GM21423 (cell line): Measurements from ENCODE around the gene LPP.

Experiments used
- ATAC-seq: cut with Tn5 transposase; IDR thresholded peaks from one replicate; pipeline ENCODE4 v1.9.1; 2021; ENCODE audit warnings: mild to moderate bottlenecking, moderate library complexity; ENCODE audit not compliant: unreplicated experiment

Gene LPP

DNA sequence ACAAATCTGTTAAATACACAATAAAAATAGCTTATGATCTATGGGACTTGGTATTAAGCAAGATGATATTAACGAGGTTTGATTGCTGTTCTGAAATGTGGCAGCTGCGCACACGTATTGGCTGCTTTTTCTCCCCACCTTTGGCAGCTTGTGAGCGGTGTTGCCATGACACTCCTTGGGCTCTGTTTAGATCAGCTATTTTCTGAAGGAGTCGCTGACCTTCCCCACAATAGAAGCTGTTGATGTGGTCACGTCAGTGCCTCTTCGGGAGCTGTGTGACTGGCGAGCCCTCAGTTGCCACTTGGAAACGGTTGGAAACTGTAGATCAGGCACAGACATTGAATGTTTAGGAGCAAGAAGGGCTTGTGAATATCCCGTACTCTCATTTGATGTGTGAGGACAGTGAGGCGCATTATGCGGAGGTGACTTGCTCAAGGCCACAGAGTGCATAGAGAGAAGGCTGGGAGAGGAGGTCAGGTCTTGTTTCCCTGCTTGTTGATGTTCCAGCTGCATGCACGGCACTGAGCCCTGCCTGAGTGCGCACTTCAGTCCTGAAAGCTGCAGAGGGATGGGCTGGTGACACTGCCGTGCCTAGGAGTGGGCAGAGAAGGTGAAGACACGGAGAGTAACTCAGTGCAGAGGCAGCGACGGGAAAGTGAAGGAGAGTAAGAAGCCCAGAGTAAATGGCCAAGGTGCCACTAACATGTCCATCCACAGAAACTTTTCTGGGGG lies 198.4 kb downstream of the LPP start:
- no peak for ATAC-seq

DNA sequence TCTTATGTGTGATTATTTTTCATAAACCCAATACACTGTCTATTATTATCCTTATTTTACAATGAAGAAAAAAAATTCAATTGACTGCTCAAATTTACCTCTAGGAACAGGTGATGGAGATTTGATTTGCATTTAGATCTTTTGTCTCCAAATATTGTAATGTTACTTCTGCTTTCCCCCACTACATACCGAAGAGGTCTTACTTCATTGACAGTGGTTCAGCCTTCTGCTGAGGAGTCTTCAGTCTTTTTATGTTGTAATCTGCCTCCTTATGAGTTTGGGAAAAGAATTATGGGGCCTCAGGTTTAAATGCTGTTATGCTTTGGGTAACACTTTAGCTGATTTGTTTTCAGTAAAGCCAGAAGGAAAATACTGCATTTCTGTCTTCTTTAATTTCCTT lies 199.5 kb downstream of the LPP start:
- no peak for ATAC-seq

DNA sequence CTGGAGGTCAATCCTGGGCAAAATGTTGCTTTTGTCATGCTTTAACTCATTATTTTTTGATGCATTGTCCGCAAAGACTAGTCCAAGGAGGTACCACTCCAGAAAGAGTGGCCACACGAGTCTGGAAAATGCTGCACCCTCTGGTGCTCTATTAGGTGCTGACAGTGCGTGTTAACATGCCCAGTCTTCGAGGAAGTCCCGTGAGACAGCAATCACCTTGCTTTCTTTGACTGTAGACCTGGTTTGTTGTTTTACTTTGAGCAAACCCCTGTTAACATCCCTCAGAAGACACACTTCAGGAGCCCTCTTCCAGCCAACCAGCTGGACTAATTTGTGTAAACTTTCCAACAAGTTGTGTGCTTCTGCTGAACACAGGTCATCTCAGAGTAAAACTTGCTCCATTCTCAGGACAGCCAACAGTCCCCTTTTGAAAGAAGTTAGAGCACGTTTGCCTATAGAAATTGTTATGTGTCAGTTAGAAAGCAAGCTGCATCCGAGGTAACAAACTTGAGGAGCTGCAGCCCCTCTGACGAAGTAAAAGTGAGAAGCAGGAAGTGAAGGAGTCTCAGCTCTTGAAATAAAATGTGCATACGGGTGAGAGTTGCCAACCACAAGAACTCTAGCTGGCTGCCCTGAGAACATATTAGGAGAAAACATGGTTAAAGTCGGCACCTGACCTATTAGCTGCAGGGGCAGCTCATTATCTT lies 205.0 kb downstream of the LPP start:
- ATAC-seq = no peak

DNA sequence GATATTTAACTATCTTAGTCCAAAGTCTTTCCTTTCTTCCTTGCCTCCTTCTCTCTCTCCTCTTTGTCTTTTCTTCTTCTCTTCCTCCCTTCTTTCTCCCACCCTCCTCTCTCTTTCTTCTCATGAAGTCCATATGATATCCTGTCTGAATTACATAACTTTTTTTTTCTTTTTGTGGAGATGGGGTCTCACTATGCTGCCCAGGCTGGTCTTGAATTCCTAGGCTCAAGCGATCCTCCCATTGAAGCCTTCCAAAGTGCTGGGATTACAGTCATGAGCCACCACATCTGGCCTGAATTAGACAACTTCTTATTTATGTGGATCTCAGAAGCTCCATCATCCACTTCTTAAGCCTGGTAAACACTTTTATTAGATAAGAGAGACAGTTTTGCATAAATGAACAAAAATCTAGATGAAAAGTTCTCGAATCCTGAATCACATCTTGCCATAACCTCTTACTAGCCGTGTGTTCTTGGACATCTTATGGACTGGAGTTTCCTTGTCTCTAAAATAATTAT lies 206.5 kb downstream of the LPP start:
- ATAC-seq = no peak

DNA sequence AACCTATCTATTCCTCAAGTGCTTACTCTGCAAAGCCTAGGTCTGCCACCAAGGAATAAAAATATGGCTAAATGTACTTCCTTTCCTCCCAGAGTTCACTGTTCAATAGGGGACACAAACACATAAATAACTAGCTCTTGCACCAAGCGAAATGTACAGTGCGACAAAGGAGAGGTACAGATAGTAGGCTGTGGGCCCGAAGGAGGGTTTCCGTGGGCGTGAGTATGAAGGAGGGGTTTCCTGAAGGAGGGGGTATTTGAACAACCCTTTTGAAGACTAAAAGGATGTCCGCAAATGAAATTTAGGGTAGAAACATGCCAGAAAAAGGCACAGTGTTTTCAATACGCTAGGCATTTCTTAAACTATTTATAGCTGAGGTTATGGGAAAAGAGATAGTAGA lies 207.9 kb downstream of the LPP start:
- ATAC-seq = no peak

DNA sequence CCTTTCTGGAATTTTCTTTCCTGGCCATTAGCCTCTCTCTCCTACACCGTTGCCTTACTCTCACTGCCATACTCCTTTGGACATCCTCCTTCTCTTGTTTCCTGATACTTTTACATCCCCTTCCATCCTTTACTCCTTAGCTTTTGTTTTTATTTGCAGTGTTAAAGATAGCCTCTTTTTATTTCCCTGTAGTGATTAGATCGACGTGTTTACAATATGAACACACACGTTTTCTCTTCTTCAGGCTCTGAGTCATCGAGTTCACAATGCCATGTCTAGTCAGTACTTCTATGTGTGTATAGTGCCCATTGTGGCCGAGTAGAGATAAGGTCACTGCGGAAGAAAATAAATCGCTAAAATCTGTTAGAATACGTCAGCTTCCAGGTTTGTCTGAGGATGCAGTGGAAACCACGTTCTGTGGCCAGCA lies 208.5 kb downstream of the LPP start:
- ATAC-seq = no peak

DNA sequence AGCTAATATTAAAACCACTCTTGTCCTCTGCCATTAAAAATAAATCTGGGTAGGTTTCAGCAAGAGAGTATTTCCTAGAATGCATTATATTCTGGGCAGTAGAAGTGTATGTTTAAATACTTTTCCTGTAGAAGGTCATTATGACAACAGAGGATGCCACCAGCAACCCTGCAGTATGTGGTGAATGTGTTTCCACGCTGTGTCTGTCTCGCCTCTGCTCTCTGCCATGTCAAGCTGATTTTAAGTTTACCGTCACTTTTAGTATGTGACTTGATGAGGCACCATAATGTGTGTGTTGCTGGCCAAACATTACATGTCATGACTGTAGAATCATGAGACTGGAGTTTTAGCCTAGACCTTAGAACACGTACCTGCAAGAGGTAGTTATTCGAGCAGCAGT lies 211.2 kb downstream of the LPP start:
- no peak for ATAC-seq

DNA sequence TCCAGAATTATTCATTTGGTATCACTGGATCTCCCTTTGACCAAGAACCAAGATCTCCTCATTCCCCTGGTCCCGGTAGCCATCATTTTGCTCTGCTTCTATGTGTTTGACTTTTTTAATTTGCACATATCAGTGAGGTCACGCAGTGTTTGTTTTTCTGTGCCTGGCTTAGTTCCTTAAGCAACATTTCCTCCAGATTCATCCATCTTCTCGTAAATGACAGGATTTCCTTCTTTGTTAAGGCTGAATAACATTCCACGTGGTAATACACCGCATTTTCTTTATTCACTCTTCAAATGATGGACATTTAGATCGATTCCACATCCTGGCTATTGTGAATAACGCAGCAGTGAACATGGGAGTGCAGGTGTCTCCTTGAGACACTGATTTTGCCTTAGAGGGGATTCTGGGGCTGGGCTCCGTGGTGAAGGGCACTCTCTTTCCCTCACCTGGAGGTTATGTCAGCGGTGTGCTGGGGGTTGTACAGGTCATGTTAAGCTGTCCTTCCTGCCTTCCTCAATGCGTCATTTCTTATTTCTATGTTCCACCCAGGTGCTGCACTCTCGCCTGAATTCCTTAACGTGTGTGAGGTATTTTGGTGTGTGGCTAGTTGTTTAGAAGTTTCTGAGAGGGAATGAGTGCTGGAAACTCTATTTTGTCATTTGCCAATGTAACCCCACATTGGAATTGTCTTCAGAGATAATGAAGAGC lies 212.2 kb downstream of the LPP start:
- no peak for ATAC-seq

DNA sequence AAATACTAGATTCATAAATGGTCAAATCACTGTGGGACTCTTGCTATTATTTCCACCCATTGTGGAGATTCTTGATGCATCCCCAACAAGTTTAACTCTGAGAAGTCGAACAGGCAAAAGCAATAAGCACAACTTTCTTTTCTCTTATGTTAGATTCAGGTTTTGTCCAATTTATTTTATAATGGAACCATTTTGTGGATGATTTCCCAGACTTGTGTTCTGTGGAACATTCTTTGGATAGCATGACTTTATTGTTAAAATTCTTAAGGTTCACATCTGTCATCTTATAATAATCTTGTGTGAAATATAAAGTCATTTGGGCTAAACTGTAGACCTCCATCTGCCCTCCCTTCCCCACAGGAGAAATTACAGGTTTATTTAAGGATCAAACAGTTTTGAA lies 213.7 kb downstream of the LPP start:
- ATAC-seq = no peak

DNA sequence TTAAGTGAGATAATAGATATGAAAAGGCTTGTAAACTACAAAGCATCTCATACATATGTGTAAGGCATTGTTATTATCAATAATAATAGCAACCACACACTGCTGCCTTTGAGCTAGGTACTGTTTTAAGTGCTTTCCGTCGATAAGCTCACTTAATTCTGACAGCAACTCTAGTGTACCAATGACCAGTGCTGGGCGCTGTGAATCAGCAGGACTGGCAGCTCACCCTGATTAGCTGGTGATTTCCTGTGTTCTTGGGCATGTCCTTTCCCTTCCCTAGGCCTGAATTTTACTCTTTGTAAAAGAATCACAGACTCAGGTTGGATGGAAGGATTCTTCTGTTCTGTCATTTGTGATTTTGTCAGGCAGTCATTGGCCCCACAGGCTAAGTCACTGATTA lies 215.6 kb downstream of the LPP start:
- no peak for ATAC-seq

DNA sequence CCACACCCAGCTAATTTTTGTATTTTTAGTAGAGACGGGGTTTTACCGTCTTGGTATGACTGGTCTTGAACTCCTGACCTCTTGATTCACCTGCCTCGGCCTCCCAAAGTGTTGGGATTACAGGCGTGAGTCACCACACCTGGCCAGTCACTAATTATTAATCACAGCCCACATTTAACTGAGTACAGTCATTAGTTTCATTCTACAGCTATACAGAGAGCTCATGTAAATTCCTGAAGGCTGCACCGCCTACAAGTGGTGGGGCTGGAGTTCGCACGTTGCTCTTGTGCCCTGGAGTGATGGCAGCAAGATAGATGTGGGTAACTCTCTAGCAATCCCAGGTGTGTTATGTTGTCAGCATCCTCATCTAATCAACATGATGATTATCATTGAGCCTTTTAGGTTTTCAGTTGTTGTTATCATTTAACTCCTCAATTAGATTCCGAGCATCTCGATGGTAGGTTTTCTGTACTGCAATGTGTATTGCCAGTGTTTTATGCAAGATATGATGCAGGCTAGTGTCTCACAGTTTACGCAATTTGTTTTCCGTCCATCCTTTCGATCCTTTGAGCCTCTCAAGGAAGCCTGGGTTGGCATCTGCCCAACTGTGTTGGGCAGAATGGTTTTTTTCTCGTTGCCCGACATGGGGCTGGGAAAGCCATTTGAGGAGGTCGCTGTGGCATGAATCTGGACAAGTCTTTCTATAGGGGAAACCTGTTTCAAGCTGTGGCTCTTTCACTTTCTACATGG lies 216.3 kb downstream of the LPP start:
- ATAC-seq = no peak

DNA sequence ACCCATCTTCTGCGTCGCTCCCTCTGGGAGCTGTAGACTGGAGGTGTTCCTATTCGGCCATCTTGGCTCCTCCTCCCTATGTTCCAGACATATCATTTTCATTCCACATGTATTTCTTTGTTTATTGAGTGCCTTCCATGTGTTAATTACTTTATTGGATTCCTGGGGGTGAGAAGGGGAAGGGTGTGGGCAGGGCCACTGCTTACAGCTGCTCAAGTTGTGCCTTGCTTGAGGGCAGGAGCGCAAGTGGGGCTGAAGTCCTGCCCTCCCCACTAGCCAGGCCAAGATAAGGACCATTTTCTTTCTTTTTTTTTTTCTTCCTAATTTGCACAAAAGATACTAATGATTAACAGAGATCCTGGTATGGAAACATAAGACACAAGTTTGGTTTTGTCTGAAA lies 224.8 kb downstream of the LPP start:
- ATAC-seq = no peak

DNA sequence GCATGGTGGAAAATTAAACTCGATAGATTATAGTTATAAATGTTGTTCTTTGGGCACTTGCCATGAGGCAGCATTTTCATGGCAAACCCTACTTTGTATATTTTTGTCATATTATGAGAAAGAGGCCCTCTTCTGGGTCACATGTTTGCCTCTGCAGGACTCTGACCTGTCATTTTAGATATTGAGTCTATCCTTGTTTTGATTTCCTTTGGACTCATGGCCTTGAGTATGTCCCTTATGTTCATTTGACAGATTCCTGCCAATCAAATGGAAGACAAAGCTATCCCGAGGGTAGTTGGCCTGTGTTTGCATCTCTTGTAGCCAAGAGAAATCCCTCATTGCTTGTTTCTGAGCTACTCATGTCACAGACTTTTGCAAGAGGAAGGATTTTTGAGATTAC lies 226.3 kb downstream of the LPP start:
- ATAC-seq = no peak

DNA sequence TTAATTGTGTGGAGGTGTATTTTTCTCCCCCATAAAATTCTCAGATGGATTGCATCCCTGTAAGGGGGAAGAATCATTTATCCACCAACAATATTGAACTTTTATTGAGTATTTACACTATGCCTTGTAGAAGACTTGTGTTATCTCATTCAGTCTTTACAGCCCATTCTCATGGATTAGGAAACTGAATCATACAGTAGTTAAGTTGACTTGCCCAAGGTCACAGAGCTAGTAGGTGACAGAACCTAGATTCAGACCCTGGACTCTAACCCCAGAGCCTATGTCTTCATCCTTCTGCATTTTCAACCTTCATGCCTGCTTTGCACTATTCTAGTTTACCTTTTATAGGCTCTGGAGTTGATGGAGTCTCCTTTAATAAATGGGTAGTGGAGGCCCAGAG lies 226.8 kb downstream of the LPP start:
- ATAC-seq = no peak

DNA sequence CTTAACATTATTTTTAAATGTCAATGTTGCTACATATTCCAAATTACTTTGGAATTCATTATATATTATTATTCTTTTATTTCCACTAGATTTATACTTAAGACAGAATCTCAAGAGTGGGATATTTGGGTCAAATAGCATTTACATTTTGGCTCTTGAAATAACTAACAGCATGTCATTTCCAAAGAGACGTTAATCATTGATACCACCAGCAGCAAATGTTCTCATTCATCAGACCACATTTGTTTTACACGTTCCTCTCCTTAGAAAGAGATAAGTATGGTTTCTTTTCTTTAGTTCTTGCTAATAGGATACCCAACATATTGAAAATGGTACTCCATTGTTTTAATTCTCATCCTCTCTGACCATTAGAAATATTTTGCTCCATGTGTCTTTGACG lies 229.8 kb downstream of the LPP start:
- ATAC-seq = no peak

DNA sequence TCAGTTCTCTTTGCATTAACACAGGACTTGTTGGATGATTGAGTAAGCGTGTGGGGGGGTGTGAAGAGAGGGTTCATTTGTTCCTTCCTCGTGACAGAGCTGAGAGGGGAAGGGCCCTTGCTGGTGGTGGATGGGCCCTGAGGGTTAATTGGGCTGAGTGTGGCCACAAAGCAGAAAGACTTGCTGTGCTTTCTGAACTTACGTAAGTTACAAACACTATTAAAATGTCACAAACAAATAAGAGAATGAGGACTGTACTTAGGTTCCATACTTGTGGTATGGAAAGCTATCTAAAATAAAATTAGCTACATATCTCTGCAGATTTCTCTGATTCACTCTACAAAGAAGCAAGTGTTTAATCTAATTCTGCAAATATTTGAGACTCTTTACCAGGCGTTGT lies 231.3 kb downstream of the LPP start:
- ATAC-seq = no peak

DNA sequence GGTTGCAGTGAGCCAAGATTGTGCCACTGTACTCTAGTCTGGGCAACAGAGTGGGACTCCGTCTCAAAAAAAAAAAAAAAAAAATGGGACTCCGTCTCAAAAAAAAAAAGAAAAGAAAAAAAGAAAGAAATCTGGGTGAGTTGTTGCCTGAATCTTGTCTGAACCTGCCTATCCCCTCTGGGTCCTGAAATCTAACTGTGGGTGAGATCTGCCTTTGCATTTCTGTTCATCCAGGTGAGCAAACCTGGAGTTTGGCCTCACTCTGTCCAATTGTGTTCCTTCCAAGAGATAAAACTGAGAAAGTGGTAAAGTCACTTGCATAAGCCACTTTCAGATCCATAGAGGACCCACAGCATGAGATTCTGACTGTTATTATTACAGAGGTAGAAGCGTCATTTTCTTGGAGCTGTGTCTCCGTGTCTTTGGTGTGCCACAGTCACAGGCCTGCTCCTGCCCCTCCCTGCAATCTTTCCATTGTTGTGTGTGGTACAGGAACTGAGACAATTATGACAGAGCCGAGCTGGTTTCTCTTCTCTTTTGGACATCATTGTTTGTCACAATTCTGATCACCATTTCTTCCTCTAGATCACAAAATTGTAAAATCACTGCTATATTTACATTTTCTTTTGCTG lies 235.9 kb downstream of the LPP start:
- ATAC-seq = peak; percentile 91

DNA sequence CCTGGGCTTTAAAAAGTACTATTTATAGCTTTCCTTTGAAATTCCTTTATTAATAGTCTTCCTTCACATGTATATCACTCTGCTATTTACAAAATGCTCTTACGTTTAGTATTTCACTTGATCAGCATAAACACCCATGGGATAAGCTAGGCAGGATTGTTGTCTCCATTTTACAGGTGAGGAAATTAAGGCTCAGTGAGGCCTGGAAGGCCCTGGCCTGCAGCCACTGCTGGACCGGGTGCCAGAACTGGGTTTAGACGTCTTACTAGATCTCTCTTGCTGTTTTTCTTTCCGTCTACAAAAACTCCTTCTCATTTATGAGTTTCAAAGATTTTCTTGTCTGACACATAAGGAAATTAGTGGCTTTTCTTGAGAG lies 236.4 kb downstream of the LPP start:
- peak; percentile 12 for ATAC-seq

DNA sequence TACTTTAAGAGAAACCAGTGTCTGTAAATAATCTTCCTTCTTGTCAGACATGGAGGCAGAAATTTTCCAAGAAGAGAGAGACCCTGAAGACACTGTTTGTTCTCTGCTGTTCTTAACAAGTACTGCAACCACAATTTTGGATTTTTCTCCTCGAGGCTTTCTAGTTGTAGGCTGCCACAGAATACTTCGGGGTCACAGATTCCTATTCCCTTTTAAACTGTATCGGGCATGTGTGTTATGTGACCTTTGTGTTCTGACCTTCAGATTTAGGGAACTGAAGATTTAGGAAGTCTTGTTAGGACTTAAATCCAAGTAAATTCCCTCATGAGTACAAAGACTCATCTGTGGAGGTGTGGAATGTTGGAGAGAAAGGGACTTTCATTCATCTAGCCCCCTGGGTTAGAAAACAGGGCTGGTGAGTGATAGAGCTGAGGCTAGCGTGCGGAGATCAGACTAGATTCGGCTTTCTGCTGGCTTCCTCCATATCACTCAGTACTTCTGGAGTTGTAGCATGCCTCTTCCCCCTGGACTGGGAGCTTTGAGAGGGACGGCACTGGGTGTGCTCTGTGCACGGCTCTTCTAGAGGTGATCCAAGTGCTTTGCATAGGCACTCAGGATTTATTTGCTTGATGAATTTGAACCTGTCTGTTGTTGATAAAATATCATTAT lies 237.0 kb downstream of the LPP start:
- ATAC-seq = peak; percentile 24

DNA sequence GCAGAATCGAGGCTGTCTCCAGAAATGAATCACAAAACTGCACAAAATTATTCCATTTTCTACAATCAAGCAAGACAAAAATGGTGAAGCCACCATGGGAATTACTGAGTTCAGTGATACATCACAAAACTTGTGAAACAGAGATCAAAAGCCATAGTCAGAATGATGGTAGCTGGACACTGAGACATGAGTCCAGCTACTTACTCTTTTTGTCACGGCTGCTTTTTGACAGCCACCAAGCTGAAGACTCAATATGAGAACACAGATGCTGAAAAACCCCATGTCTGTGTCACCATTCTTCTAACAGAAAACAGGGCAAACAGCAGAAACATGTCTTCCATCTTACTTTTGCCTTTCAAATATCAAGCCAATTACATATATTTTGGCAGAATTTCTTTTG lies 237.6 kb downstream of the LPP start:
- no peak for ATAC-seq
